ENCODE data around the gene ZNF341.

Gene ZNF341

DNA sequence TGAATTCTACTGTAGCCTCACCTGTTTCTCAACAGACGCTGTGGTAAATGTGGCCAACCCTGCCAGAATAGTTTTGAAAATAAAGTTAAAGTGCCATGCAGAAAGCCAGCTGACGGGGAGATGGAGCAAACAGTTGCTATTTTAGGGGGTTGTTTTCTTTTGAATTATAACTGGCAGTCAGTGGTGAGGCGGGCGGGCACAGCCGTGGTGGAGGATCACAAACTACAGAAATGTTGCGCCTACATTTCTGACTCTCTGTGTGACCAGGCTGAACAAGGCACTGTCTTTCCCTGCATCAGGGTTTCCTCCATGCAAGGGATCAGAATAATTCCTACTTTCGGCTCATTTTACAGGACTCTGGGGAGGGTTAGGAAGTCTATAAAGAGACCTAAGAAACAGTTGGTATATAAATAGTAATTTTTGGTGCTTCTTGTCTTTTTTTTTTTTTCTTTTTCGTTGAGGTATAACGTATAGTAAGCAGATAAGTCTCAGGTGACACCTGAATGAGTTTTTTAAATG, 96.6 kb downstream of the ZNF341 start:
- no peak for DNase-seq

GRCh38 chr20:33828967-33829560, 97.3 kb downstream of the ZNF341 start:
- DNase-seq, result no peak

DNA sequence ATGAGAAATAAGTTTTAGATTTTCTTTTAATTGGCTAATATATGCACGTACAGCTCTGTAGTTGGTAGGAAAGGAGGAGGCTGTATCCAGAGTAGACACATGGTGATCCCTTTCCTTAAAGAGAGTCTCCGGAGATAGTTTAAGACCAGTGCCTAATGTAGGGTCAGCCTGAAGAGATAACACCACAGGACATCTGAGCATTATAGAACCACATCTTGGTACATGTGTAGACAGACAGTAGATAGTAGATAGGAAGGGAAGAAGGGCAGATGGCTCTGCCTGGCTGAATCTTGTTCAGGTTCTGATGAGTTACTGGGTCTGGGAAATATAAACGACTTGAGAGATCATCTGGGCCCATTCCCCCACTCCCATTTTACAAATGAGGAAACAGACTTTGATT, 97.8 kb downstream of the ZNF341 start:
- DNase-seq, result no peak

DNA sequence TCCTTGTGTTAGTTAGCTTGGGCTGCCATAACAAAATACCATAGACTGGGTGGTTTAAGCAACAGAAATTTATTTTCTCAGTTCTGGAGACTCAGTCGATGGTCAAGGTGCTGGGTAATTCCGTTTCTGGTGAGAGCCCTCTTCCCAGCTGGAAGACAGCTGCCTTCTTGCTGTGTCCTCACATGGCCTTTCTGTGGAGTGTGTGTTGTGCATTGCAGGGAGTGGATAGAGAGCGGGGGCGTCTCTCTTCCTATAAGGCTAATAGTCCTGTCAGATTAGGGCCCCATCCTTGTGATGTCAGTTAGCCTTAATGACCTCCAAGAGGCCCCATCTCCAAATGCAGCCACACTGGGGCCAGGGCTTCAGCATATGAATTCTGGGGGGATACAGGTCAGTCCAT, 98.6 kb downstream of the ZNF341 start:
- no peak for DNase-seq

GRCh38 chr20:33832103-33832804, 100.5 kb downstream of the ZNF341 start:
- DNase-seq, result no peak

- DNase-seq, result no peak
Measured at GRCh38 chr20:33833333-33833732, 101.5 kb downstream of the ZNF341 start.

GRCh38 chr20:33835615-33836172, 103.9 kb downstream of the ZNF341 start:
- no peak for DNase-seq

DNA sequence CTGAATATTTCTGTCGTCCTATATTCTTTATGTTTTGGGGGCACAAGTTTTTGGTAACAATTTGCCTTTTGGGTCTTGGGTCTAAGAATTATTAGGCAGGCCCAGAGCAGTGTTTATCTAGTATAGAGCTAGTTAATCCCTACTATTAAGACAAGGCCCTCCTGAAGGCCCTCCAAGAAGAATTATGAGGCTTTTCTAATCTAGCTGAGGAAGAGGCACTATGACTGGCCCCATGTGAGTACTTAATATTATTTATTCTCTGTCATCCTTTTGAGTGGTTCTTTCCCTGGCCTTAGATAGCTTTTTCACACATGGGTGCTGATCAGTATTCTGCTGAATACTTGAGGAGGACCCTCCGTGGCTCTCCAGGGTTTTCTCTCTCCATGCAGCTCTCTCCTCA, 104.5 kb downstream of the ZNF341 start:
- DNase-seq, result no peak

DNA sequence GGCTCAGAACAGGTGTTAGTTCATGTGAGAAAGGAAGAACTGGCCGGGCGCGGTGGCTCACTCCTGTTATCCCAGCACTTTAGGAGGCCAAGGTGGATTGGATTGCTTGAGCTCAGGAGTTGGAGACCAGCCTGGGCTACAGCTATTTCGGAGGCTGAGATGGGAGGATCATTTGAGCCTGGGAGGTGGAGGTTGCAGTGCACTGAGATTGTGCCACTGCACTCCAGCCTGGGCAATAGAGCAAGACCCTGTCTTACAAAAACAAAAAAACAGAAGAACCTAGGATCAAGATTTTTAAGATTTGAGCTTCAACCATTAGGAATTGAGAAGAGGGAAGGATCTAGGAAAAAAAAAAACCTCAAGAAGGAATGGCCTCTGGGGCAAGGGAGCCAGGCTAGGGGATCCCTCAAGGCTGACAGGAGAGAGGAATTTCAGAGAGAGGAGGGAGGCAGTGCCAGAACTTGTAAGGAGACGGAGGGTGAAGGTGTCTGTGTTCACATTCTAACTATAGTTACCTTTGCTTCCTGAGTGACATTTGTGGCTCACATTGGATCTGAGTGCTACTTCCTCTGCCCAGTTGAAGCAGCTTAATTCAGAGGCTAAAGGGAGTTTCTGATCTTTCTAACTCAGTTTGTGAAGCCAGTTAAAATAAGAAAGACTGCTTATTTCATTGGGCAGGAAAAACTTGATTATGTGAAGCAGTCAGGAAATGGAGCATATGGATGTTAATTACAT, 105.5 kb downstream of the ZNF341 start:
- DNase-seq, result no peak

- no peak for DNase-seq
Measured at GRCh38 chr20:33838035-33838864, 106.5 kb downstream of the ZNF341 start.

DNA sequence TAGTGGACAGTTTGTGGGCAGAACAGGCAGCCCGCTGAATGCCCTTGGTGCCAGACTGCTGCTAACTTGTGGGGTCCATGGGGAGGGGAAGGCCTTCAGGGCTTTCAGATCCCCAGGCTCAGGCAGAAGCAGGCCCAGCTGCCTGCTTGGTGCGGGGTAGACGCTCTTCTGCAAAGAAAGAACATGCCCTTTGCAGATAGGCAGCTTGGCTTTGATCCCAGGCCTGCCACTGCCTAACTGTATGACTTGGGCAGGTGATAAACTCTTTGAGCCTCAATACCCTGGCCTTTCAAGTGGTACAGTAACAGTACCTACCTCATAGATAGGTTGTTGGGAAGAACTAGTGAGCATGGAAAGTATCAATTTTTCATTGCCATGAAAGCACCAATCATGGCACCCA, 107.8 kb downstream of the ZNF341 start:
- no peak for DNase-seq

- no peak for DNase-seq
Measured at GRCh38 chr20:33840160-33840559, 108.4 kb downstream of the ZNF341 start.

DNA sequence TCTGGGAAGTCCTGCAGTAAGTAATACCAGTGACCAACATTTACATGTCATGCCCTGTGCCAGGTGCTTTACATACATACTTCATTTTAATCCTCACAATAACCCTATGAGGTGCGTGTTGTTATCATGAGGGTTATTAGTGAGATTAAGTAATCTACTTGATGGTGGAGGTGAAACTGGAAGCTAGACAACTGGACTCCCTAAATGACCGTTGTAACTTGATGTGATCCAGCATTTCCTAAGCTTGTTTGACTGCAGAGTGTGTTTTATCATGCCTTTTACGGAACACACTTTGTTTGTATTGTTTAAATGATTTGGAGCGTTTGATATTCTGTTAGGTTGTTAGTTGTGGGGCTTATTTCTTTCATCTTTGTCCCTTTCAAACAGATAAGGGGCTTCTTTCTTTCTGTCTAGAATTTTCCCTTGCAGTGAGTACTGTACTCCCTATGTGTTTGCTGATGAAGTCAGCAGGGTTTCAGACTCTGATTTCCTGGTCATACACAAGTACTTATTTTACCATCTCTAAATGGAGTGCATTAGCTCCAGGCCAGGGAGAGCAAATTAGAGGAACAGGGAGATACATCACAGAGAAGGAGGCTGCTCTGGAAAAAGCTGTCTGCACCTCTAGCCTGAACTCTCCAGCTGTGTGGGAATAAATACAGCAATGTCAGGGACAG, 109.1 kb downstream of the ZNF341 start:
- DNase-seq, result no peak

DNA sequence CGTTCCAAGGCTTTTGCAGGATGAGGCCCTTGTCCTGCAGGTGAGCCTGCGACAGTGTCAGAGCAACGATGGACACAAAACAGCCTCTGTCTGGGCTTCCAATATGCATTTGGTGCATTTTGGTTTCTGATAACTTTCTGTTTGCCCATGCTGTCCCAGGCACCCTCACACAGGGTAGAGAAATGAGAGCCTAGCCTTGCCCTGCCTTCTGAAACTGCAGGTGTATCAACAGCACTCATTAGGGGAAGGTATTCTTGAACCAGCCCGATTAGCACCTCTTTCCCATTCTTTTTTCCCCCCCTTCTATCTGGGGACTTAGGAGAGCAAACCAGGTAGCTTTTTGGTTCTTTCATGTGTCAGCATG, 109.6 kb downstream of the ZNF341 start:
- no peak for DNase-seq

Measured in CD4-positive, alpha-beta T cell treated with Interleukin-4 for 1 hour (primary cell).